Midbrain (tissue), 1 donor: Measurements from ENCODE around the gene ACP2.
A peak's percentile ranks its signal among the peaks of the same experiment; 100 is the strongest.
"Not testable (repeated sequence)": the region's sequence is repeated elsewhere in the genome, so short reads cannot be mapped to it uniquely, and the experiment has no call there.

ENCODE experiments used
- DNase-seq: peaks from one replicate; lab custom pipeline; 2025; lab: John Stamatoyannopoulos, UW

ACP2 gene

DNA sequence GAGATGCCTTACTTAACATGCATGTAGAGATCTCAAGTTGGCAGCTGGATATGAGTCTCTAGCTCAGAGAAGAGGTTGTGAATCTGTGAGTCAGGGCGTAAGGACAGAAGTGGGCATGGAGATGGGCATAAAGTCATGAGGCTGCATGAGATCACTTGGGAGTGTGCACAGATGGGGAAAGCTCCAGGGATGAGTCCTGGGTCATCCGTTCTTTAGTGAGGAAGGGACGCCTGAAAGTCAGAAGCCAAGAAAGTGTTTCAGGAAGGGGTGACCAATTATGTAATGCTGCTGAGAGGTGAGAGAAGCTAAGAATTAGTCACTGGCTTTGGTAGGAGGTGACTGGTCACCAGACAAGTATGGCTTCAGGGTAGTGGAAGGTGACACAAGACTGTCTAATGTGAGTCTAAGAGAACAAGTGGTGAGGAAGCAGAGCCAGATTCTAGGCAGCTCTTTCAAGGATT lies 6.7 kb downstream of the ACP2 start:
- DNase-seq: no peak

DNA sequence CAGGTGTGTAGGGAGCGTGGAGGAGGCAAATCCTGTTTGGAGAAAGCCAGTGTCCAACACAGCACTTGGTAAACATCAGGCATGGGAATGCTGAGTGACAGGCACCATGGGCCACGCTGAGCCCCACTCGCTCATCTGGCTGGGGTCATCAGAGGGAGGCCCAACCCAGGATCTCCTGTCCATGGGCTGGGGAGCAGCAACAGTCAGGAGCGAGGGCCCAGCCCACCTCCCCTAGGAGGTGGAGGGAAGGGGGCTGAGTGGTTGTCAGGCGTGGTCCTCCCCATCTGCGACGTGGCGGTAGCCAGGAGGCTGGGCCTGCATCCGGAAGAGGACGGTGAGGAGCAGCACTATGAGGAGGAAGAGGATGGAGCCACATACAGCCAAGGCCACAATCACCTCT lies 8.8 kb downstream of the ACP2 start:
- no peak for DNase-seq

DNA sequence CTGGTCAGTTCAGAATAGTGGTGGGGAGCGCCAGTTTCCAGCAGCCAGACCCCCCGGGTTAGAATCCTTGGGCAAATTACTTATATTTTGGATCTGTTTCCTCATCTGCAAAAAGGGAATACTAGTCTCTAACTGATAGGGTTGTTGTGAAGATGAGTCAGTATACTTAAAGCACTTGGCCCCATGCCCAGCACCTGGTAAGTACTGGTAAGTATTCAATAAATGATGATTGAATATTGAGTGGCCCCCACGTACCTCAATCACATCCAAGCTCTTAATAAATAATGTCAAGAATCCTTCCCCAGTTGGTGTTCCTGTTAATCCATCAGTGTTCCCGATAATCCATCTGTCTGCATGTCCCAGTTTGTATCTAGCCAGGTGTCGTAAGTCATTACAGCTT lies 12.1 kb downstream of the ACP2 start:
- no peak for DNase-seq

DNA sequence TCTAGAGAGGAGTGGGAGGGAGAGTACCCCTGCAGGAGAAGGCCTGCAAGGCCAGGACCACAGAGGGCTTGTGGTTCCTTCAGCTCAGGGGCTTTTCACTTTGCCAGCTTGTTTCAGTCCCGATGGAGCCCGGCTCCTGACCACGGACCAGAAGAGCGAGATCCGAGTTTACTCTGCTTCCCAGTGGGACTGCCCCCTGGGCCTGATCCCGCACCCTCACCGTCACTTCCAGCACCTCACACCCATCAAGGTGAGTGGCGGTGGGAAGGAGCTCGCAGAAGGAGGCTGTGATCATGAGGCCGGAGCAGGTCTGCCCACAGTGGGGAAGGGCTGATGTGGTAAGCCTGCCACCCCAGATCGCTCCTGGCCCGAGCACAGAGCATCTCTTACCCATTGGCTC lies 13.5 kb downstream of the ACP2 start:
- DNase-seq: no peak

DNA sequence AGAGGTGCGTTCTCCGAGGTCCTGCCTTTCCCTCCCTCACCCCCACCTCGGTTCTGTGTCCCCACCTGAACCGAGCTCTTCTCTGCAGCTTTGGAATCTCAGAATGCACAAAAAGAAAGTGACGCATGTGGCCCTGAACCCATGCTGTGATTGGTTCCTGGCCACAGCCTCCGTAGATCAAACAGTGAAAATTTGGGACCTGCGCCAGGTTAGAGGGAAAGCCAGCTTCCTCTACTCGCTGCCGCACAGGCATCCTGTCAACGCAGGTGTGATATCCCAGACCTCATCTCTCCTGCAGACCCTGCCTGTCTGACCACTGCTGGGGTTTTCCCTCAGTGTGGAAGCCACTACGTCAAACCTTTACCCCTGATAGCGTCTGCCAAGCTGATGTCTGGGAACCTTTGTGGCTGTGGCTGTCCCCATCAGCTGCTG lies 13.9 kb downstream of the ACP2 start:
- DNase-seq: no peak

DNA sequence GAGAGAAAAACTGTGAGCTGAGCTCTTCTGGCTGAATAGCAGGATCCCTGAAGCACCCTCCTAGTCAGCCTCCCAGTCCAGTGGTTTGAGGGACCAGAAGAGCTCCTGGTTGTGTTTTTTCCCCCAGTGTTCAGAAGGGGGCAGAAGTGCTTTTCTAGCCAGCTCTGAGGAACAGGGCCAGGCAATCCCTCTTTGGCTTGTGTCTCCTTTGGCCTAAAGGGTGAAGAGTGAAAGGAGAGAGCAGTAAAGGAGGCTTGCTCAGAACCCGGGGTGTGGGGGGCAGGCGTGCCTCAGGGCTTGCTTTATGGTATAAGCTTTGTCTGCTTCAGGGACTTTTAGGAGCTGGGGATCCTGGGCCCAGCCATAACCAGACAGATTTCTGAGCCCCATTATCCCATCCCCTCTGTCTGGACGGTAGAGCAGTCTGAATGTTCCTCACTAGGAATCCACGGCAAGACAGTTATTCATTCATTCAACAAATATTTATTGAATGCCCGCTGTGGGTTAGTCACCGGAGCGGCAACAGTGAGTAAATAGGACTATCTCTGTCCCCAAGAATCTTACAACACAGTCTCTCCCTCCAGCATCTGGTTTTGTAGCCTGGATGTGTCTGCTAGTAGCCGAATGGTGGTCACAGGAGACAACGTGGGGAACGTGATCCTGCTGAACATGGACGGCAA lies 14.5 kb downstream of the ACP2 start:
- DNase-seq: peak; percentile 19

DNA sequence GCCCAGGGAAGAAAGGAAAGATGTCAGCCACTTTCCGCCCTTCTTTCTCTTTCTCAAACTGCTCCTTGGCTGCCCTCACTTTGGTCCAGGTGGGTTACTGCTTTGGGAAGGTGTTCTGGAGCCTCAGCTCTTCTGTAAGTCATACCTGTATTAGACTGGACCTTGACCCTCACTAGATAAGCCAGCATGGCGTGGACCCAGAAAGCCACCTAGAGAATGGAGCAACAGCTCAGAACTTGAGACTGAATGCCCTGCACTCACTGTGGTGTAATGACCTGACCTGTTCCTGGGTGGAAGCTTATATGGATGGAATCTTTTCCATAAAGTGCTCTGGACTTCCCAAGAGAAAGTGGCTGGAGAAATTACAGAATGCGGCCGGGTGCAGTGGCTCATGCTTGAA lies 15.6 kb downstream of the ACP2 start:
- no peak for DNase-seq

DNA sequence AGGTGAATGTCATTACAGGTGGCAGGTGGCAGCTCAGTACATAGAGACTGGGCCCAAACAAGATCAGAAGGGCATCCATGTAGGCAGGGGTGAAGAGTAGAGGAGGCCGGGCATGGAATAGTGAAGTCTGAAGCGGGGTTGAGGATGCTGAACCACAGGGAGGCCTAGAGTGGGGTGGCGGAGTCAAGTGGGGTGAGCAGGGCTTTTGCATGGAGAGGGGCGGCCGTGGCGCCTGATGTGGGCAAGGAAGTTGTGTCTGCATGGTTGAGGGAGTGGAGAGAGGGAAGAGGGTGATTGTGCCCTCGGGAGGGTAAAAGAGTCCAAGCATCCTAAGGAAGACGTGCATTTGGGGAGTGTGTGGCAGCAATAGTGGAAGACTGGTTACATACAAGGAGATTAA lies 19.5 kb downstream of the ACP2 start:
- no peak for DNase-seq

DNA sequence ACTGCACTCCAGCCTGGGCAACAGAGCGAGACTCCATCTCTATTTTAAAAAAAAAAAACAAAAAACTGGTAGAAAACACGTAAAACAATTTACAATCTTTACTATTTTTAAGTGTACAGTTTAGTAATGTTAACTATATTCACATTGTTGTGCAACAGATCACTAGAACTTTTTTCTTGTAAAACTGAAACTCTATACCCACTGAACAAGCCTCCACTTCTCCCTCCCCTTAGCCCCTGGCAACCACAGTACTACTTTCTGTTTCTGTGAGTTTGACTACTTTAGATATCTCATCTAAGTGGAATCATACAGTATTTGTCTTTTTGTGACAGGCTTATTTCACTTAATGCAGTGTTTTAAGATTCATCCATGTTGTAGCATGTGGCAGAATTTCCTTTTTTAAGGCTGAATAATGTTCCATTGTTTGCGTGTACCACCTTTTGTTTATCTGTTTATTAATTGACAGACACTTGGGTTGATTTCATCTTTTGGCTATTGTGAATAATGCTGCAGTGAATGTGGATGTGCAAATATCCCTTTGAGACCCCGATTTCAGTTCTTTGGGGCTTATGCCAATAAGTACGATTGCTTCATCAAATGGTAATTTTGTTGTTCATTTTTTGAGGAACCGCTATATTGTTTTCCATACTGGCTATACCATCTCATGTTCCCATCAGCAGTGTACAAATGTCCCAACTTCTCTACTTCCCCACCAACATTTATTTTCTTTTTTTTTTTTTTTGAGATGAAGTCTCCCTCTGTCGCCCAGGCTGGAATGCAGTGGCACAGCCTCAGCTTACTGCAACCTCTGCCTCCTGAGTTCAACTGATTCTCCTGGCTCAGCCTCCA lies 22.8 kb downstream of the ACP2 start:
- DNase-seq: no peak

DNA sequence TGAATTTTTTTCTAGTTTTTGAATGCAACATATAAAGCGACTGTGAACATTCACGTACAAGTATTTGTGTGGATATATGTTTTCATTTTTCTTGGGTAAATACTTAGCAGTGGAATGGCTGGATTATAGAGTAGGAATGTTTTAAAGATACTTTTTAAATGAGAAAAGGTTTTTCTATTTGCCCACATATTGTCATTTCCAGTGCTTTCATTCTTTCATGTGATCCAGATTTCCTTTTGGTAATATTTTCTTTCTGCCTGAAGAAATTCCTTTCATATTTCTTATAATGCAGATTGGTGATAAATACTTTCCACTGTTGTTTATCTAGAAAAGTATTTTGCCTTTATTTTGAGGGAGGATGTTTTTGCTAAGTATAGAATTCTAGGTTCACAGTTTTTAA lies 25.9 kb downstream of the ACP2 start:
- DNase-seq: no peak

DNA sequence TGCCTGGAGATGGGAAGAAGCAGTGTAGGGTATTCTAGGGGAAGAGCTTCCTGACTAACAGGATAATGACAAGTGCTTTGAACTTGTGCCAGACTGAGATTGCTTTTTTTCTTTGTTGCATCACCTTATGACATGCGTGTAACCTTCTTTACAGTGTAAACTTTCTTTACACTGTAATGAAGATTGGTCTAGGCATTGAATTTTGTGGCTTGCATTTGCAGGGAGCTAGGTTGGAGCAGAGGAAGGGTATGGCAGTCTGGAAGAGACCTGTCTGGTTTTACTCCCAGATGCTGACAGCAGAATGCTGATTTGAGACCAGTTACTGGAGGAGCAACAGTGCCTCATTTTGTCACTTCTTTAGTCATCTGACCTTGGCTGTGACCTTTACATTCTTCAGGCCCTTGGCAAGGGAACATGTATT lies 28.2 kb downstream of the ACP2 start:
- no peak for DNase-seq

DNA sequence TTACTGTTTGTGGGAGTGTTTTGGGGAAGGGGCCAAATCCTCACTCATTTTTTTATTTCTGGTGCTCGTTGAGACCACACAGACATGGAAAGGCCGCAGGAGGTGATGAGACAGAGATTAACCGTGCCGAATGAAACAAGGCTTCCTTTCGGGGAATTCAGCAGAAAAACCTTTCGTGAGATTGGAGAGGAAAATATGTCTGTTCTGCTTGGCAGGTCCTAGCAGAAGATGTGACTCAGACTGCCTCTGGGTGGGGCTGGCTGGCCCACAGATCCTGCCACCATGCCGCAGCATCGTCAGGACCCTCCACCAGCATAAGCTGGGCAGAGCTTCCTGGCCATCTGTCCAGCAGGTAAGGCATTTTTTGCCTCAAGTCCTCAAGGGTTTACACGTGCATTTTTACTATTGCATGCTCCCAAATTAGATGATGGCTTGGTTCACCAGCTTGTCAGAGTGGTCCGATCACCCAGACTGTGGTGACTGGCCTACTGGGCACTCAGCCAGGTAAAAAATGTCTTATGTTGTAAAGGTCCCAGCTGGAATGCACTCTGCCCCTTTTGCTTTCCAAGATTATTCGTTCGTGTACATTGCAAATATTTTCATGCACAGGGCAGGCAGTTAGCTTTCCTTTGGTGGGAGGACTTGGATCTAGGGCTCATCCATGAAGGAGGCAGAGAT lies 32.4 kb downstream of the ACP2 start:
- DNase-seq: no peak

DNA sequence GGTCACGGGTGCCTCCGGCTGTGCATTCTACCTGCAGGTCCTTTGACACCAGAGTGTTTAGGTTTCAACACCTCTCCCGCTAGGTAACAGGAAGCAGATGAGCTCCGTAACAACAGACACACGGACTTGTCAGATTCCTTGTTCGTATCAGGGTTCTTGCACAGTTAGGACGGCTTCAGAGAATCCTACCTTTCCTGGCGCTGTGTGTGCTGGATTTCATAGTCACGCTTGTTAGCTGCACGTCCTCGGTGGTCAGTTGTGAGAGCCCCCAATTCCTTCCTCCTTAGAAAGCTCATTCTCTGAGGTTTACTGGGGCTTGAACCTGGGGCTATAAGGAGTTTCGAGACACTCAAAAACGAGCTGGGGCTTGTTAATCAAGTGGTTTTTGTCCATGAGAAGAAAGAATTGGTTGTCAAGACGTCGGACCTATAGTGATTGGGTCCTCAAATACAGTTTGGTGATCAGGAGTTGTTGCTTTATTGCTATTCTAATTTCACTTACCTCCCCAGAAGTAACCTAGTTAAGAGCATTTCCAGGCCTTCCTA lies 33.2 kb downstream of the ACP2 start:
- peak; percentile 47 for DNase-seq

DNA sequence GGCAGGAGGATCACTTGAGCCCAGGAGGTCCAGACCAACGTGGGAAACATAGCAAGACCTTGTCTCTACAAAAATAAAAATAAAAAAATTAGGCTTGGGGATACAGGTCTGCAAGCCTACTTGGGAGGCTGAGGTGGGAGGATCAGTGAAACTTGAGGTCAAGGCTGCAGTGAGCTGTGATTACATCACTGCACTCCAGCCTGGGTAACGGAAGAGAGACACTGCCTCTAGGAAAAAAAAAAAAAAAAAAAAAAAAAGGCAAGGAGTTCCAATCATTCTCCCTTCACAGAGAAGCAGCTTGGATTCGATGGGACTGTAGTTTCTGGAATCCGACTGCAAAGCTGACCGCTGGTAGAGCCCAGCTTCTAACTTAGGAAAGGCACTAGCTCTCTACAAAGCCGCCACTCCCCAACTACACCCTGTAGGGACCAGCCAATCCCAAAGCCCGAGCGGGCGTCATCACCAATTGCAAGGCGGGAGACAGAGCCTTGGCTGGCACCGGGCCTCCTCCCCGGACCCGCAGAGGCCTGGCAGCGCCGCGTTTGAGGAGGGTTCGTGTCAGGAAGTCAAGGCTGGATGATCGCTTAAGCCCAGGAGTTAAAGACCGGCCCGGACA lies 34.6 kb downstream of the ACP2 start:
- peak; percentile 95 for DNase-seq

DNA sequence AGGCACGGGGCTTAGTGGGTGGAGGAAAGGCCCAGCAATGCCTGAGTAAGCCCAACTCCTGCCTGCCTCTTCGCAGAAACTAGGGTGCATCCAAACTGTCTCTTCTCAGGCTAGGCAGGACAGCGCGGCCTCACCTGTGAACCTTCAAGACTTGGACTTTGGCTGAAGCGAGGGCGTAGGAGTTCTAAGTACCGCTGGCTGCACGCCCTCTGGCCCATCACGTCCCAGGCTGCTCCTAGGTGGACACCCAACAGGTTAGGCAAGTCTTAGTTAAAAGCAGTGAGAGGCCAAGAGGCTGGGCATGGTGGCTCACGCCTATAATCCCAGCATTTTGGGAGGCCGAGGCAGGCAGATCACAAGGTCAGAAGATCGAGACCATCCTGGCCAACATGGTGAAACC lies 35.7 kb downstream of the ACP2 start:
- DNase-seq: no peak

DNA sequence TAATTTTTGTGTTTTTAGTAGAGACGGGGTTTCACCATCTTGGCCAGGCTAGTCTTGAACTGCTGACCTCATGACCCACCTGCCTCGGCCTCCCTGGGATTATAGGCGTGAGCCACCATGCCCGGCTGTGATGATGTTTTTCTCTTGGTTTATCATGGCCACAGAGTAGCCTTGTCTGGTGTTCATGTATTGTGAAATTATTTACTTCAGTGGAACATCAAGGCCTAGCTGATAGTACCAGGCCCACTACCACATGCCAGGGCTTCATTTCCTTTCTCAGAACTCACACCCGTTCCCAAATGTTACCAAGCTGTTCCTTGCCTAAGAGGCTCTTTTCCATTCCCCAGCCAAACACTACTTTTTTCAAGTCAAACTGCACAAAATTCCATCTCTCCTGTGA lies 40.0 kb downstream of the ACP2 start:
- no peak for DNase-seq

DNA sequence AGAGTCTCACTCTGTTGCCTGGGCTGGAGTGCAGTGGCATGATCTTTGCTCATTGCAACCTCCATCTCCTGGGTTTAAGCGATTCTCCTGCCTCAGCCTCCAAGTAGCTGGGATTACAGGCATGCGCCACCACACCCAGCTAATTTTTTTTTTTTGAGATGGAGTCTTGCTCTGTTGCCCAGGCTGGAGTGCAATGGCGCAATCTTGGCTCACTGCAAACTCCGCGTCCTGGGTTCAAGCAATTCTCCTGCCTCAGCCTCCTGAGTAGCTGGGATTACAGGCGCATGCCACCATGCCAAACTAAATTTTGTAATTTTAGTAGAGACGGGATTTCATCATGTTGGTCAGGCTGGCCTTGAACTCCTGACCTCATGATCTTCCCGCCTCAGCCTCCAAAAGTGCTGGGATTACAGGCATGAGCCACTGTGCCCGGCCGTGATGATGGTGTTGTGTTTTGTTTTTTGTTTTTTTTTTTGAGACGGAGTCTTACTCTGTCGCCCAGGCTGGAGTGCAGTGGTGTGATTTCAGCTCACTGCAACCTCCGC lies 40.5 kb downstream of the ACP2 start:
- DNase-seq: not testable (repeated sequence)

DNA sequence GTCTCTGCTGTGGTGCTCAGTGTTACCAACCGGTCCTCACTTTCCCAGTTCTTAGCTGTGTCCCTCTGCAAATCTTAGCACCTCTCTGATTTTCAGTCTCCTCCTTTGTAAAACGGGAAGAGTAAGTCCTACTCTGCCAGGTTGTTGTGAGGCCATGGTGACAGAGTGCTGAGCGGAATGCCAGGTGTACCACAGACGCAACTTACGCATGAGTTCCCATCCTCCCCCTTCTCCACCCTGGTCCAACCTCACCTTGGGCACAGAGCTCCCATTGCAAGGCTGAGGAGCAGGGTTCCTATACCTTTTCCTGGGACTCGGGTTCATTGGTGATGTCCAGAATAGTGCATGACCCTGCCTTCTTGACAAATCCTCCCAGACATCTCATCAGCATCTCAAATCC lies 41.2 kb downstream of the ACP2 start:
- no peak for DNase-seq

DNA sequence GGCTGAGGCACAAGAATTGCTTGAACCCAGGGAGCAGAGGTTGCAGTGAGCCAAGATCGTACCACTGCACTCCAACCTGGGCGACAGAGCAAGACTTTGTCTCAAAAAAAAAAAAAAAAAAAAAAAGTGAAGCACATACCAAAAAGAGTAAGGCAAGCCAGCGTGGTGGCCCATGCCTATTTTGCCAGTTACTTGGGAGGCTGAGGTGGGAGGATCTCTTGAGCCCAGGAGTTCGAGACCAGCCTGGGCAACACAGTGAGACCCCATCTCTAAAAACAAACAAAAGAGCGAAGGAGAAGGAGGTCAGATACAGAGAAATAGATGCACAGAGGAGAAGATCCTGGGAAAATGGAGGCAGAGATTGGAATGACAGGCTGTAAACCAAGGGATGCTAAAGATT lies 42.0 kb downstream of the ACP2 start:
- not testable (repeated sequence) for DNase-seq

DNA sequence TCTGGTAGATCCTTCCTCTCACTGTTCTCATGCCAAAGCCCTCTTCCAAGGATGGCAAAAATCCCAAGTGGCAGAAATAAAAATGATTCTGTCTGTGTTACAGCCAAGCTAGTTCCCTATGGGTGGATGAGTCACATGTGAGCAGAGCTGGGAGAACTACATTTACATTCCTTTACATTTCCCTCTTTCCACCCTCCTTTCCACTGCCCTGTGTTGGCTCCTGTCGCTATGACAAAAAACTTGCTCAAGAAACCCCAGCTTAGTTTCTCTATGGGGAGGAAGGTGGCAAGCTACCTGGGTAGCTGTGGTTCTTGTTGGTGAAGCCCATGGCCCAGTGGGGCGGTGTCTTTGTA lies 44.0 kb downstream of the ACP2 start:
- no peak for DNase-seq

DNA sequence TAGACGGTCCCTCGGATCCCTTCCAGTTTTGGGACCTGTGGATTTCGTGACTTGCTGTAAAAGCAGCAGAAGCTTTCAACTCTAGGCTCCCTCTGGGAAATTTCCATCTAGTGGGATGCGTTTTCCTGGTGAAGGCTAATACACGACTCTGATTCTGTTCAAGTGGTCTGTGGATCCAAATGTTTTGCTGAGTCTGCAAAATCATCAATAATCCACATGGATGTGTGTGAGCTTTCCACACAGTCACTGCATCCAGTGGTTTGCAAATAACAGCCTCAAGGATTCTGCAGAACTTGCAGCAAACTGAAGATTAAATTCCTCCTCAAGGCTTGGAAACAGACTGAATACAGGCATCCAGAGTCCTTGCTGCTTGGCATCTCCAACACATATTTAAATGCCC lies 46.0 kb downstream of the ACP2 start:
- no peak for DNase-seq

DNA sequence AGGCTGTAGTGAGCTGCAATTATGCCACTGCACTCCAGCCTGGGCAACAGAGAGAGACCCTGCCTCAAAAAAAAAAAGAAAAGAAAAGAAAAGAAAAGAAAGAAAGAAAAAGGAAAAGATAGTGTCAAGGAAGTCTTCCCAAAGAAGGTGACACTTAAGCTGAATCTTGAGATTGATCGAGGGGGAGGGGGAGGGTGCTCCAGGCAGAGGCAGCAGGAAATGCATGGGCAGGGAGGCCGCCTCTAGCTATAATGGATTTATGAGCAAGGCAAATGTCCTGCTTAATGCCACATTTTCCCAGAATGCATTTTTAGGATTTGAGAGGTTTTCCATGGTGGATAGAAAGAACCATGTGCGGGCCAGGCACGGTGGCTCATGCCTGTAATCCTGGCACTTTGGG lies 47.6 kb downstream of the ACP2 start:
- DNase-seq: no peak
